Cardiac muscle cell (in vitro differentiated cells and primary cell): ENCODE data around the gene C10orf53. TPM values are rescaled to one million over a fixed set of nuclear protein-coding genes. Genes with fewer than 3 reads are reported as not detected.

Experiments used
- DNase-seq, 2 donors: peaks; one replicate each; pipeline versions ENCODE4 v3.0.0 to v3.0.0-alpha.2; 2010 to 2017; ENCODE audit warnings: low read depth in 1 of 2, low spot score in 1 of 2
- H3K27ac ChIP-seq: fragments of 200-600 bp; sonication (generic); 2 replicates; pipeline ENCODE4 v1.5.1; 2016
- H3K27me3 ChIP-seq: fragments of 200-600 bp; sonication (generic); 2 replicates; pipeline ENCODE4 v1.6.0; 2016; ENCODE audit warnings: control low read depth
- H3K36me3 ChIP-seq: fragments of 200-600 bp; sonication (generic); 2 replicates; pipeline ENCODE4 v1.5.1; 2016; ENCODE audit warnings: control low read depth
- H3K4me1 ChIP-seq: fragments of 200-600 bp; sonication (generic); 2 replicates; pipeline ENCODE4 v1.8.1; 2017; ENCODE audit warnings: low read depth, mild to moderate bottlenecking, mixed run types
- H3K4me3 ChIP-seq: fragments of 200-600 bp; sonication (generic); 2 replicates; pipeline ENCODE4 v1.5.1; 2016; ENCODE audit warnings: mild to moderate bottlenecking
- H3K9me3 ChIP-seq: fragments of 200-600 bp; sonication (generic); 2 replicates; pipeline ENCODE4 v1.5.1; 2017; ENCODE audit warnings: low read depth, mild to moderate bottlenecking, control low read depth
- polyA plus RNA-seq: library from polyadenylated mRNA; unstranded; fragments of >200 nt; fragmentation: Nextera tagmentation; extraction: Ambion mirVana; gene quantifications from 2 replicates; pipeline ENCODE4 v1.2.1, GENCODE V29; 2016
- total RNA-seq: library from RNA; depleted of rRNA; stranded (reverse); fragments of >200 nt; gene quantifications from 2 replicates; pipeline ENCODE4 v1.2.3, GENCODE V29; 2016
- TF ChIP-seq, protein P1 (sequence below): IDR thresholded peaks from 2 replicates; pipeline ENCODE4 v1.5.1; 2012; ENCODE audit warnings: low read depth, mild to moderate bottlenecking, low read length

C10orf53 gene
- total RNA-seq (0.11 TPM in 1 of 2 replicates, not detected in the other), polyA plus RNA-seq (not detected in 2 replicates)

DNA sequence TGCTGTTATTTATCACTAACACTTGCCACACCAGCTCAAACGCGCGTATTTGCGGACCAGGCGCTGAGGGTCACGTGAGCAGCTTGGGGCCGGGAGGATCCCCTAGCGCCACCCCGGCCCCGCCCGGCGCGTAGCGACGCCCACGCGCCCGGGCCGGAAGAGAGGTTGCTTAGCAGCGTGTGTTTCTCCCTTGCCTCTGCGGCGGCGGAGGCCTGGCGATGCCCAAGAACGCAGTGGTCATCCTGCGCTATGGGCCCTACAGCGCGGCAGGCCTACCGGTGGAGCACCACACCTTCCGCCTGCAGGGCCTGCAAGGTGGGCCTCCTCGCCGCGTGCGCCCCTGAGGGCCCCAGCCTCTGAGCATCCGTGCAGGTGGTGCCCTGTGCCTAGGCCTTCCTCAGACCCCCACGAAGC is at the start of gene C10orf53:
TSS of gene C10orf53 (plus strand) at position 172 of the 414 bp plus-strand sequence. CDS start at position 219, 47 bp downstream.
- Histone ChIP-seq H3K27ac (no peak within 1 kb of the TSS), H3K9me3 (no peaks in the 10 kb centered on the region), H3K36me3 (no peaks in the 10 kb centered on the region), H3K27me3 (peaks cover 57% of the 10 kb centered on the region), H3K4me3 (peak within 1 kb of the TSS; percentile 23), H3K4me1 (no peaks in the 10 kb centered on the region)
- DNase-seq: peak; percentile 85 to 87
- TF ChIP-seq, protein P1, sequence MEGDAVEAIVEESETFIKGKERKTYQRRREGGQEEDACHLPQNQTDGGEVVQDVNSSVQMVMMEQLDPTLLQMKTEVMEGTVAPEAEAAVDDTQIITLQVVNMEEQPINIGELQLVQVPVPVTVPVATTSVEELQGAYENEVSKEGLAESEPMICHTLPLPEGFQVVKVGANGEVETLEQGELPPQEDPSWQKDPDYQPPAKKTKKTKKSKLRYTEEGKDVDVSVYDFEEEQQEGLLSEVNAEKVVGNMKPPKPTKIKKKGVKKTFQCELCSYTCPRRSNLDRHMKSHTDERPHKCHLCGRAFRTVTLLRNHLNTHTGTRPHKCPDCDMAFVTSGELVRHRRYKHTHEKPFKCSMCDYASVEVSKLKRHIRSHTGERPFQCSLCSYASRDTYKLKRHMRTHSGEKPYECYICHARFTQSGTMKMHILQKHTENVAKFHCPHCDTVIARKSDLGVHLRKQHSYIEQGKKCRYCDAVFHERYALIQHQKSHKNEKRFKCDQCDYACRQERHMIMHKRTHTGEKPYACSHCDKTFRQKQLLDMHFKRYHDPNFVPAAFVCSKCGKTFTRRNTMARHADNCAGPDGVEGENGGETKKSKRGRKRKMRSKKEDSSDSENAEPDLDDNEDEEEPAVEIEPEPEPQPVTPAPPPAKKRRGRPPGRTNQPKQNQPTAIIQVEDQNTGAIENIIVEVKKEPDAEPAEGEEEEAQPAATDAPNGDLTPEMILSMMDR: no peak

GRCh38 chr10:49631975-49632374 is 47.5 kb upstream of the C10orf53 start:
- no peaks in the 10 kb centered on the region for H3K4me1 ChIP-seq
- no peak for DNase-seq
- no peak overlapping the region for H3K4me3 ChIP-seq
- peaks cover 11% of the 10 kb centered on the region for H3K27me3 ChIP-seq
- TF ChIP-seq, protein P1: no peak
- H3K9me3 ChIP-seq: no peaks in the 10 kb centered on the region
- H3K36me3 ChIP-seq: no peaks in the 10 kb centered on the region
- no peak overlapping the region for H3K27ac ChIP-seq

GRCh38 chr10:49632406-49633317 is 46.8 kb upstream of the C10orf53 start:
- Histone ChIP-seq H3K4me1 (no peaks in the 10 kb centered on the region), H3K9me3 (no peaks in the 10 kb centered on the region), H3K4me3 (no peak overlapping the region), H3K27me3 (peaks cover 17% of the 10 kb centered on the region), H3K27ac (no peak overlapping the region), H3K36me3 (no peaks in the 10 kb centered on the region)
- TF ChIP-seq, protein P1: no peak
- no peak for DNase-seq

DNA sequence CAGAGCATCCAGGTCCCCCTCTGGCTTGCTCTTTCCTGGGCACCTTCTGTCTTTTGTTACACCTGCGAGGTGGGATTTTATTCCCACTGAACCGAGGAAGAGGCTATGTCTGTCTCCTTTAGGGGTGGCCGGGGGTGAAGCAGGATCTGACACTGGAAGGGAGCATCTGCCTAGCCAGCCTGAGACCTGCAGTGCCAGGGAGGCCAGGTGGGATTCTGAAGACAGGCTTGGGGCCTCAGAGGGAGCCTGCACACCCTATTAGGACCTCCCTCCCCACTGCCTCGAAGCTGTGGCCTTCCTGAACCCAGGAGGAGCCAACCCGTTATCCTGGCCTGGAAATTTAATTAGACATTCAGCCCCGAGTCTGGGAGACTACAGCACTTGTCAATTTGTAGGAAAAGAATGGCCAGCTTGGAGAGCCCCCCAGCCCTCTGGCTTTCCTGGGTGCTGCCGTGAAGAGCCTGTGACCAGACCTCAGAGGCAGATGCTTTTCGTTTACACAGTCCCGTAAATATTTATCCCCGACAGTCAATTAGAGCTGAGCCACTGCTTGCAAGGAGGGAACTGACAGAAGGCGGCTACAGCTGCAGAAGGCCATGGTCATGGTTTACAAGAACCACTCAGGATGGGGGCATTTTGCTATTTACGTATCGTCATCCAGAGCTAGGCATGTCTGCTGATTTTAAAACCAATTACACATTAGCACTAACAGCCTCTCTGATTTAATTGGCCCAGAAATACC is 46.0 kb upstream of the C10orf53 start:
- H3K36me3 ChIP-seq: no peaks in the 10 kb centered on the region
- H3K4me3 ChIP-seq: no peak overlapping the region
- peaks cover 25% of the 10 kb centered on the region for H3K27me3 ChIP-seq
- H3K9me3 ChIP-seq: no peaks in the 10 kb centered on the region
- TF ChIP-seq, protein P1: no peak
- no peaks in the 10 kb centered on the region for H3K4me1 ChIP-seq
- no peak for DNase-seq
- no peak overlapping the region for H3K27ac ChIP-seq

DNA sequence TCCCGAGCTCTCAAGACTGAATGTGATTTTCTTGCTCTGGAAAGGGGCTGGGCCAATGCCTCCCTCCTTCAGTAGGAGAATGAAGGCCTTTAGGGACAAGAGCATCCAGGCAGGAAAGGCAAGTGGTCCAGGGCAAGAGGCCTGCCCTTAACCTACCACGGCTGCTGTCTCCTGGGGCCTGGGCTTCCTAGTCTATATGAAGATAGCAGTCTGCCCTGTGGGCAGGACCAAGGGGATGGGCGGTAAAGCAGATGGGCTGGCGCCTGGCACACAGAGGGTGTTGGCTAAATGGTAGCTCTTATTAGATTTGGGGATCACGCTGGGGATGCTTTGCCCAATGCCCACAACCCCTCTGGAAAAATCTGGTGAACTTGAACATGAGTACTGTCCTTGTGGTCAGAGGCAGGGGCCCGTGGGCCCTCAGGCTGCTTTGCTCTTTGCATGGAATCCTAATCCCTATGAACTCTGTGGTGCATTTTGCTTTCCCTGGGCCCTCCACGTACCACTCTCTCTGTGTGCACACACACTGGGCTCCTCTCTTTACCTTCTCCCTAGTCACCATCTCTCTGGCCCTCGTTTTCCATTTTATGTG is 45.3 kb upstream of the C10orf53 start:
- Histone ChIP-seq H3K9me3 (no peaks in the 10 kb centered on the region), H3K27ac (no peak overlapping the region), H3K36me3 (no peaks in the 10 kb centered on the region), H3K4me1 (no peaks in the 10 kb centered on the region), H3K27me3 (peaks cover 27% of the 10 kb centered on the region), H3K4me3 (no peak overlapping the region)
- DNase-seq: no peak
- TF ChIP-seq, protein P1: no peak
